Measurements from ENCODE around the gene AFMID.

The AFMID gene

GRCh38 chr17:78255029-78255656 lies 68.0 kb downstream of the AFMID start:
- TF ChIP-seq POLR2AphosphoS5 (IDR thresholded peaks at IDR 0.05; ENCODE audit: low read depth, low read length) = no peak
- no peak for TF ChIP-seq SIN3A (IDR thresholded peaks at IDR 0.05; ENCODE audit: borderline replicate concordance, insufficient read depth, low read length)
- TF ChIP-seq TAF1 (IDR thresholded peaks at IDR 0.05; ENCODE audit: borderline replicate concordance, insufficient read depth, low read length) = no peak
- TF ChIP-seq, protein P1, sequence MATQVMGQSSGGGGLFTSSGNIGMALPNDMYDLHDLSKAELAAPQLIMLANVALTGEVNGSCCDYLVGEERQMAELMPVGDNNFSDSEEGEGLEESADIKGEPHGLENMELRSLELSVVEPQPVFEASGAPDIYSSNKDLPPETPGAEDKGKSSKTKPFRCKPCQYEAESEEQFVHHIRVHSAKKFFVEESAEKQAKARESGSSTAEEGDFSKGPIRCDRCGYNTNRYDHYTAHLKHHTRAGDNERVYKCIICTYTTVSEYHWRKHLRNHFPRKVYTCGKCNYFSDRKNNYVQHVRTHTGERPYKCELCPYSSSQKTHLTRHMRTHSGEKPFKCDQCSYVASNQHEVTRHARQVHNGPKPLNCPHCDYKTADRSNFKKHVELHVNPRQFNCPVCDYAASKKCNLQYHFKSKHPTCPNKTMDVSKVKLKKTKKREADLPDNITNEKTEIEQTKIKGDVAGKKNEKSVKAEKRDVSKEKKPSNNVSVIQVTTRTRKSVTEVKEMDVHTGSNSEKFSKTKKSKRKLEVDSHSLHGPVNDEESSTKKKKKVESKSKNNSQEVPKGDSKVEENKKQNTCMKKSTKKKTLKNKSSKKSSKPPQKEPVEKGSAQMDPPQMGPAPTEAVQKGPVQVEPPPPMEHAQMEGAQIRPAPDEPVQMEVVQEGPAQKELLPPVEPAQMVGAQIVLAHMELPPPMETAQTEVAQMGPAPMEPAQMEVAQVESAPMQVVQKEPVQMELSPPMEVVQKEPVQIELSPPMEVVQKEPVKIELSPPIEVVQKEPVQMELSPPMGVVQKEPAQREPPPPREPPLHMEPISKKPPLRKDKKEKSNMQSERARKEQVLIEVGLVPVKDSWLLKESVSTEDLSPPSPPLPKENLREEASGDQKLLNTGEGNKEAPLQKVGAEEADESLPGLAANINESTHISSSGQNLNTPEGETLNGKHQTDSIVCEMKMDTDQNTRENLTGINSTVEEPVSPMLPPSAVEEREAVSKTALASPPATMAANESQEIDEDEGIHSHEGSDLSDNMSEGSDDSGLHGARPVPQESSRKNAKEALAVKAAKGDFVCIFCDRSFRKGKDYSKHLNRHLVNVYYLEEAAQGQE (IDR thresholded peaks at IDR 0.05; ENCODE audit: insufficient read depth in 1 of 2, low read depth in 2 of 2, low read length in 2 of 2) = no peak
- no peak for TF ChIP-seq FOXP2 (optimal IDR thresholded peaks at IDR 0.05; ENCODE audit: borderline replicate concordance, extremely low read depth, extremely low read length, insufficient read depth)

GRCh38 chr17:78255953-78256706 lies 69.0 kb downstream of the AFMID start:
- TF ChIP-seq, protein P1 (IDR thresholded peaks at IDR 0.05; ENCODE audit: insufficient read depth in 1 of 2, low read depth in 2 of 2, low read length in 2 of 2) = no peak
- TF ChIP-seq POLR2AphosphoS5 (IDR thresholded peaks at IDR 0.05; ENCODE audit: low read depth, low read length) = no peak
- TF ChIP-seq TAF1 (IDR thresholded peaks at IDR 0.05; ENCODE audit: borderline replicate concordance, insufficient read depth, low read length) = no peak

DNA sequence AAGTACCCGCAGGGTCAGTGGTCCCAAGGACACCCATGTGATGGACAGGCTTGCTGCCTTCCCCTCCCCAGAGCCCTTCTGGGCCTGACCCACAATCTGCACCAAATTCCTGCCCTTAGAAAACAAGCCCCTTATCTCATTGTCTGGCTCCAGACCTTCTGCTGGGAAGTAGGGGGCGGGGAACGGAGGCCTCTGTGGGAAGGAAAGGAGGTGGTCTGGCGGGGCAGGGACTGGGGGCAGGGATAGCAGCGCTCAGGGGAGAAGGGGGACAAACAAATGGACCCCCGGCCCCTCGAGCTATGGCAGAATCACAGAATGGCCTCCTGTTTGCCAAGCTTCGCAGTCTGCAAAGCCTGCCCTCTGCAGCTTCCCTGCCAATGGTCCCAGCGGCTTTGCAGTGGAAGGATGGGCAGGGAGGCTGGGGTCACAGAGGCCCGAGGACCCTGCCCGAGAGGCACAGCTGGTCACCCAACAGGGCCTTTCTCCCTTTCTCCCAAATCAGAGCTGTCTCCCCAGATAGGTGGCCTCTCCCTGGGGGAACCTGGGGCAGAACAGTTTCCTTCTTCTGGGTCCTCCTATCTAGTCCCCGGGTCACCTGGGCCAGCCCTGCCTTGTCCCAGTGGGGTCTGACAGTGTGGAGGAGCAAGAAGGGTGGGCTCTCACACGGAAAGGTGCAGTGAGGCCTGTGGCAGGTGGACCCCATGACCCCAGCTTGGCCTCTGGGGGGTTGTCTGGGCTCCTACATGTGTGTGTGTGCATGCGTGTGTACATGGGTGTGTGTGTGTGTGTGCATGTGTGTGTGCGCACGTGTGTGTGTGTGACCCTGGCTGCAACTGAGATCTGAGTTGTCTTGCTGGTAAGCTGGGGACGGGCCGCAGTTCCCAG lies 69.8 kb downstream of the AFMID start:
- no peak for TF ChIP-seq POLR2AphosphoS5 (IDR thresholded peaks at IDR 0.05; ENCODE audit: low read depth, low read length)
- no peak for TF ChIP-seq SIN3A (IDR thresholded peaks at IDR 0.05; ENCODE audit: borderline replicate concordance, insufficient read depth, low read length)
- TF ChIP-seq FOXP2 (optimal IDR thresholded peaks at IDR 0.05; ENCODE audit: borderline replicate concordance, extremely low read depth, extremely low read length, insufficient read depth) = no peak
